SKM-1 (cell line): ENCODE measurements around the gene DBP.
"Not testable (repeated sequence)": the region's sequence is repeated elsewhere in the genome, so short reads cannot be mapped to it uniquely, and the experiment has no call there.

Source experiments
- DNase-seq: peaks from one replicate; lab custom pipeline; 2025; ENCODE audit not compliant: unreplicated experiment; lab: John Stamatoyannopoulos, UW

DBP gene, protein sequence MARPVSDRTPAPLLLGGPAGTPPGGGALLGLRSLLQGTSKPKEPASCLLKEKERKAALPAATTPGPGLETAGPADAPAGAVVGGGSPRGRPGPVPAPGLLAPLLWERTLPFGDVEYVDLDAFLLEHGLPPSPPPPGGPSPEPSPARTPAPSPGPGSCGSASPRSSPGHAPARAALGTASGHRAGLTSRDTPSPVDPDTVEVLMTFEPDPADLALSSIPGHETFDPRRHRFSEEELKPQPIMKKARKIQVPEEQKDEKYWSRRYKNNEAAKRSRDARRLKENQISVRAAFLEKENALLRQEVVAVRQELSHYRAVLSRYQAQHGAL

GRCh38 chr19:48636859-48637448 lies at the start of gene DBP:
TSS of gene DBP (minus strand) at chr19:48637379. CDS start at chr19:48636994, 385 bp downstream.
- DNase-seq: no peak

- not testable (repeated sequence) for DNase-seq
Measured at GRCh38 chr19:48686637-48687036, 49.5 kb upstream of the DBP start.

GRCh38 chr19:48686088-48686487 lies 48.9 kb upstream of the DBP start:
- no peak for DNase-seq

GRCh38 chr19:48685583-48685982 lies 48.4 kb upstream of the DBP start:
- no peak for DNase-seq

DNA sequence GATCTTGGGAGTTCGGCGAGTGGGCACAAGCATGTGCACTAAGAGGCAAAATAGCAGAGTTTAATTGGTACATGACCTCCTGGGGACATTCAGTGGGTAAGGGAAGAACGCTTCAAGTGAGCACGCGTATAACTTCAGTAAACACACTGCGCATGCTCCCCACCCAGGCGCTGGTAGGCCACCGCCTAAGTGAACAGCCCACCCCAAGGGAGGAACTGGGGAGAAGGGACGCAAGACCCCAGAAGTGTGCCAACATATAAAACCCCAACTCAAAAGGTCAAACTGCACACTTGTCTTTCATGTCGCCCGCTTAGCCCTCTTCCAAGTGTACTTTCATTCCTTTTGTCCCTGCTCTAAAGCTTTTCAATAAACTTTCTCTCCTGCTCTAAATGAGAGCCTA lies 46.2 kb upstream of the DBP start:
- no peak for DNase-seq

- DNase-seq: no peak
Measured at GRCh38 chr19:48681127-48681470, 43.9 kb upstream of the DBP start.

- DNase-seq: no peak
Measured at GRCh38 chr19:48680436-48681126, 43.4 kb upstream of the DBP start.

DNA sequence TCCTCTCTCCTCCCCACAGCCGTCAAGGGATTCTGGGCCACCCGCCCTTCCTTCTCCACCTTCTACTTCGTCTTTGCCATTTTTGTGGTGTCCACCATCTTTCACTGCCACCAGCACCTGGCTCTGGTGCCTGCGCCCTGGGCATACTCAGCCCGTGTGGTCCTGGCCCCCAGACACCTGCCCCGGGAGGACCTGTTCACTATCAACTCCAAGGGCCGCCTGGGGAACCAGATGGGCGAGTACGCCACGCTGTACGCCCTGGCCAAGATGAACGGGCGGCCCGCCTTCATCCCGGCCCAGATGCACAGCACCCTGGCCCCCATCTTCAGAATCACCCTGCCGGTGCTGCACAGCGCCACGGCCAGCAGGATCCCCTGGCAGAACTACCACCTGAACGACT lies 42.8 kb upstream of the DBP start:
- not testable (repeated sequence) for DNase-seq

- DNase-seq: no peak
Measured at GRCh38 chr19:48678201-48678600, 41.0 kb upstream of the DBP start.

GRCh38 chr19:48676887-48677286 lies 39.7 kb upstream of the DBP start:
- DNase-seq: no peak

- no peak for DNase-seq
Measured at GRCh38 chr19:48676487-48676886, 39.3 kb upstream of the DBP start.

DNA sequence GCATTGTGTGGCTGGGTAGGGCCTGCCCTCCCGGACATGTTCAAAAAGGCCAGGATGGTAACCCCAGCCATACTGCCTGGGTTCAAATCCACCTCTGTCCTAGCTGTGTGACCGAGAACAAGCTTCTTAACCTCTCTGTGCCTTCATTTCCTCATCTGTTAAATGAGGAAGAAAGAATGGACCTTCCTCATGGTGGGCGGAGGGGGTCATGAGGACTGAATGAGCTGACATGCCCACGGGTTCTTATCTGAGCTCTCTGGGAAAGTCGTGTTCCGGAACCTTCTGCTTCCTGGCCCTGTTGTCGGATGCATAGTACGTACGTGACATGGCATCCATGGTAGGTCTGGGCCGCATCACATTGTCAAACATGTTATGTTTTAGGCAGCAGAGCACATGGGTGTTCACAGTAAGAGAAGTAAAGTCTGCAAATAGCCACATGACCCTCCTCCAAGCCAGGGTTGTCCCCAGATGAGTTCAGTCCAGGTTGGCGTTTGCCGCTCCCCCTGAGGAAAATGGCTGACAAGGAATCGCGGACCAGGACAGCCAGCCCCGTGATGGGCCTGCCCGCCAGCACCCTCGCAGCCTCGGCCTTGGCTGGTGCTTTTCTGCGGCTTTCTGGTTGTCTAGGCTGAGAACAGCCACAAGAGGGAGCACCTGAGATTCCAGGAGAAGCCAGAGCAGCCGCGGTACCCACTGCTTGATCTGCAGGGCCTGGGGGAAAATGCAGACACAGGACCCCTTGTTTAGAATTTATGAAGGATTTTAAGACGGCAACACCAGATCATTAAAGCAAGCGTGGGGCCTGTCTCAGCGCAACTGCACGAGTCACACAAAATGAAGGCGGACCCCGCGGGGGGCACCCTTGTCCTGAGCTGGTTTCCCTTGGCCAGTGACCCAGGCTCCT lies 38.0 kb upstream of the DBP start:
- DNase-seq: peak; percentile 9

DNA sequence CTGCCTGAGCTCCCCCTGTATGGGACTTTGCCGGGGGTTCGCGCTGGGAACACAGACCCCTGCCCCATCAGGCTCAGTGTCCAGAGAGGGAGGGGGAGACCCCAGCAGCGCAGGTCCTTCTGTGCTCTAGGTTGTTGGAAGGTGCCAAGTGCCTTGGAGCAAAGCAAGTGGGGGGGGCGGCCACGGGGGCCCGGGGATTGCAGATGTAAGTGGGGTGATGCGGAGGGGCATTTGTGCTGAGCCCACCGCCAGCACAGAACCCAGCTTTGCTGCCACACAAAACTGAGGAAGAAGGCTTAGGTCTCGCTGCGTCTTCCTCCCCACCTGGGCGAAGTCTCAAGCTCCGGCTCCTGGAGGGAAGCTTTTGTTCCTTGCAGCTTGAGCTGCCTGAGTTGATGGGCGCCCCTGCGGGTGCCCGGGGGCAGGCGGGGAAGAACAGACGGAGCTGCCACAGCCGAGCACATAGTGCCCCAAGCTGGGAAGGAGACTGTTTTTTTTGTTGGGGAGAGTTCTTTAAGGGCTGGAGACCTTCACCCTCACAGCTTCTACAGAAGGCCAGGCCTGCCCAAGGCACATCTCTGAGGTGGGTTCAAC lies 37.1 kb upstream of the DBP start:
- no peak for DNase-seq

GRCh38 chr19:48673436-48674100 lies 36.4 kb upstream of the DBP start:
- no peak for DNase-seq

DNA sequence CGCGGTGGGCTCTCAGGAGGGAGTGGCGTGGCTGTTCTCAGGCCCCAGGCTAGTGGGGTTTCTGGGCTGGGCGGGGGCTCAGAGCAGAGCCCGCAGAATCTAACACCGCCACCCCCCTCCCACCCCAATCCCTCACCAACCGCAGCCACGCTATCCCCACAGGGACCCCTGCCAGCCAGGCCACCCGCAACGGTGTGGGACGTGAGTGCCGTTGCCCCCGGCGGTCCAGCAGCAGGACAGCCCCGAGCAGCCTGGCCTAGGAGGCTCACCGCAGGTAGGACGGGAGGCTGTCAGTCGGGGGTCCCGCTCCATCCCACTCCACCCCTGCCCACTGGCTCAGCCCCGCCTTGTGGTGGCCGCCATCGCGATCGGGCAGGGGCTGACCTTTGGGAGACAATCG lies 35.8 kb upstream of the DBP start, which contains the start of gene NTN5:
Gene NTN5, minus strand, starts transcription at position 24 of the 400 bp plus-strand sequence. CDS start 2,031 bp downstream, outside the sequence.
- no peak for DNase-seq

DNA sequence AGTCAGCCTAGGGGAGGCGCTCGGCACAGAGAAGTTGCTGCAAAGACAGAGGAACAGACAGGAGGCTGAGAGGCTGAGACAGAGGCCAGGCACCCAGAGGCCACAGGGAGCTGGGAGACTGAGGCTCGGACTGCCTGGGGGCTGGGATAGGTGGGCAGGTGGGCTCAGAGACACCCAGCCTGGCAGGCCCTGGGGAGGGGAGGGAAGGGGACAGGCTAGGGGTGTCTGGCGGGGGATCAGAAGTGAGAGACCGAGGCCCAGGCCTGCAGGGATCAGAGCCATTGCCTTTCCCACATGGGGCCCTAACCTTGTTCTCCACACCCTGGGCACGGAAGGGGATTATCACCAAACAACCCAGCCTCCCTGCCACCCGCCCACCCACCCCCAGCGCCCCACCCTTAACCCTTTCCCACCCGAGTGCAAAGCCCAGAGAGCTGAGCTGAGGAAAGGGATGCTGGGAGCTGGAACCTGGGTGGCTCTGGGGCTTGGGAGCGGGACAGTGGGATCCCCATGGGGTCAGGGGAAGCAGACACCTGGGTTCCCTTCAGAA lies 34.3 kb upstream of the DBP start:
- DNase-seq: no peak

GRCh38 chr19:48670699-48671445 lies 33.7 kb upstream of the DBP start:
- DNase-seq: no peak

DNA sequence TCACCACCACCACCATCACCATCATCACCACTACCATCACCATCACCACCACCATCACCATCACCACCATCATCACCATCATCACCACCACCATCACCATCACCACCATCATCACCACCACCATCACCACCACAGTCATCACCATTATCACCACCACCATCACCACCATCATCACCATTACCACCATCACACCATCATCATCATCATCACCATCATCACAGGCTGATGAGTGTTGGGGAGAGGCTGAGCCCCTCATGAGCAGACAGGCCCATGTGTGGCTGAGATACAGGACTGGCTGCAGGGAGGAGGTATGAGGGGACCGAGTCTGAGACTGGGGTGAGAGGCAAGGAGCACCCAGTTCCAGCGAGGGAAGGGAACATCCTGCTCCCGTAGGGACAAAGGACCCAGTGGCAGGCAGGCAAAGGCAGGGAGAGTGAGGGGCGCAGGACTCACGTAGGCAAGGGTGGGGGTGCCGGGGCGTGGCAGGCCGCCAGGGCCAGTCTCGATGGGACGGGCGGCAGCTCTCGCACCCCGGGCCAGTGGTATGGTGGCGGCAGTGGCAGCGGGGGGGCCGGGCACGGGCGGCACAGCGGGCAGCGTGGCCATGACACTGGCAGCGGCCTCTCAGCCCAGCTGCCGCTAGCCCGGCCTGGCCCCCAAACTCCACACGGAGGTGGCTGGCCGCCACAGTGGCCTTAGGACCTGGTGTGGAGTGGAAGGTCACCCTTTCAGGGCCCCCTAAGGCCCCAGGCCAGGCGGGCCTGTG lies 32.9 kb upstream of the DBP start:
- DNase-seq: no peak

DNA sequence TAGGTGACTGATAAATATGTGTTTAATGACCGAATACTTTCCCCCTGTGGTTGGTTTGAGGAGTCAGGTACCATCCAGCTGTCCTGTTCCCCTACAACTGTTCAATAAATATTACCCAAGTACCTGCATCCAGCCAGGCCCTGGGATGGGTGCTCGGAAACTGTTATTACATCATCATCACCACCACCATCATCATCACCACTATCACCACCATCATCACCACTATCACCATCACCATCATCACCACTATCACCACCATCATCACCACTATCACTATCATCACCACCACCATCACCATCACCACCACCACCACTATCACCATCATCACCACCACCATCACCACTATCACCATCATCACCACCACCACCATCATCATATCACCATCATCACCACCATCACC lies 31.6 kb upstream of the DBP start:
- no peak for DNase-seq
